Measurements from ENCODE around the gene CAV3.

DNA sequence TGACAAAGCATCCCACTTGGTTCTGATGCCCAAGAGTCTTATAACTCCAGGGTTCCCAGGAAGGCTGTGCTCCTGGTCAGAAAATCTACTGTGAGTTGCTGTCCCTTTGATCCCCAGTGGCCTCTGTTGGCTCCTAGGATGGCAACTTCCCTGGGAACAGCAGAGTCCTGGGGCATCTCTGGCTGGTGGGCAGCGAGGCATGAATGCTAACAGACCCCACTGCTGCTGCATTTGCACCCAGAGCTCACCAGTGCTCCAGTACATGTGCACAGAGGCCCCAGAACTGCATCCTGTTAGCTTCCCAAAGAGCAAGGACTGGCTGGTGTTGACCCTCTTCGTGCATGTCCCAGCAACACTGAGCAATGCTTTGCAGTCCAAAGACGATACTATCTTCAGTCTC, 15.7 kb downstream of the CAV3 start:
- no peak for TF ChIP-seq POLR2A (IDR thresholded peaks at IDR 0.05)
- TF ChIP-seq, protein P1, sequence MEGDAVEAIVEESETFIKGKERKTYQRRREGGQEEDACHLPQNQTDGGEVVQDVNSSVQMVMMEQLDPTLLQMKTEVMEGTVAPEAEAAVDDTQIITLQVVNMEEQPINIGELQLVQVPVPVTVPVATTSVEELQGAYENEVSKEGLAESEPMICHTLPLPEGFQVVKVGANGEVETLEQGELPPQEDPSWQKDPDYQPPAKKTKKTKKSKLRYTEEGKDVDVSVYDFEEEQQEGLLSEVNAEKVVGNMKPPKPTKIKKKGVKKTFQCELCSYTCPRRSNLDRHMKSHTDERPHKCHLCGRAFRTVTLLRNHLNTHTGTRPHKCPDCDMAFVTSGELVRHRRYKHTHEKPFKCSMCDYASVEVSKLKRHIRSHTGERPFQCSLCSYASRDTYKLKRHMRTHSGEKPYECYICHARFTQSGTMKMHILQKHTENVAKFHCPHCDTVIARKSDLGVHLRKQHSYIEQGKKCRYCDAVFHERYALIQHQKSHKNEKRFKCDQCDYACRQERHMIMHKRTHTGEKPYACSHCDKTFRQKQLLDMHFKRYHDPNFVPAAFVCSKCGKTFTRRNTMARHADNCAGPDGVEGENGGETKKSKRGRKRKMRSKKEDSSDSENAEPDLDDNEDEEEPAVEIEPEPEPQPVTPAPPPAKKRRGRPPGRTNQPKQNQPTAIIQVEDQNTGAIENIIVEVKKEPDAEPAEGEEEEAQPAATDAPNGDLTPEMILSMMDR (IDR thresholded peaks at IDR 0.05), result no peak
- TF ChIP-seq EP300 (IDR thresholded peaks at IDR 0.05), result no peak

Data from ovary (tissue), 3 donors.